CMK (cell line): ENCODE results near the gene YDJC.
A peak's percentile ranks its signal among the peaks of the same experiment; 100 is the strongest.
"Not testable (repeated sequence)": the region's sequence is repeated elsewhere in the genome, so short reads cannot be mapped to it uniquely, and the experiment has no call there.

Experiments
- DNase-seq: peaks from one replicate; pipeline ENCODE4 v3.0.0-alpha.2; 2010; ENCODE audit warnings: low read depth

The YDJC gene

GRCh38 chr22:21651521-21652009 lies 21.7 kb upstream of the YDJC start:
- no peak for DNase-seq

GRCh38 chr22:21650823-21651520 lies 21.1 kb upstream of the YDJC start:
- DNase-seq, result no peak

GRCh38 chr22:21650280-21650679 lies 20.5 kb upstream of the YDJC start:
- no peak for DNase-seq

- no peak for DNase-seq
Measured at GRCh38 chr22:21646608-21647590, 17.1 kb upstream of the YDJC start.

- not testable (repeated sequence) for DNase-seq
Measured at GRCh38 chr22:21645513-21645912, 15.7 kb upstream of the YDJC start.

- DNase-seq, result no peak
Measured at GRCh38 chr22:21643533-21644357, 13.9 kb upstream of the YDJC start.

GRCh38 chr22:21642584-21643448 lies 13.0 kb upstream of the YDJC start:
- no peak for DNase-seq

GRCh38 chr22:21641789-21642583 lies 12.2 kb upstream of the YDJC start, which contains the start of gene SDF2L1:
Gene SDF2L1, plus strand, starts transcription at chr22:21642302. Its CDS starts 35 bp downstream, at chr22:21642337.
- peak; percentile 92 for DNase-seq

GRCh38 chr22:21641417-21641788 lies 11.6 kb upstream of the YDJC start:
- no peak for DNase-seq

- DNase-seq, result no peak
Measured at GRCh38 chr22:21640810-21641209, 11.0 kb upstream of the YDJC start.

- DNase-seq, result no peak
Measured at GRCh38 chr22:21639359-21639758, 9.5 kb upstream of the YDJC start.

GRCh38 chr22:21637450-21637849 lies 7.6 kb upstream of the YDJC start:
- DNase-seq, result not testable (repeated sequence)

GRCh38 chr22:21636629-21637218 lies 6.9 kb upstream of the YDJC start:
- DNase-seq, result no peak

GRCh38 chr22:21635771-21636510 lies 6.1 kb upstream of the YDJC start:
- no peak for DNase-seq

GRCh38 chr22:21634844-21635243 lies 5.0 kb upstream of the YDJC start:
- DNase-seq, result no peak

- no peak for DNase-seq
Measured at GRCh38 chr22:21634081-21634480, 4.3 kb upstream of the YDJC start.

GRCh38 chr22:21633481-21633880 lies 3.7 kb upstream of the YDJC start:
- no peak for DNase-seq

- no peak for DNase-seq
Measured at GRCh38 chr22:21632931-21633330, 3.1 kb upstream of the YDJC start.
